NCI-H2227 (cell line): Measurements from ENCODE around the gene RDH16.
"Not testable (repeated sequence)": the region's sequence is repeated elsewhere in the genome, so short reads cannot be mapped to it uniquely, and the experiment has no call there.

Source experiments
- DNase-seq: peaks from one replicate; lab custom pipeline; 2025; ENCODE audit not compliant: unreplicated experiment; lab: John Stamatoyannopoulos, UW

RDH16 gene

DNA sequence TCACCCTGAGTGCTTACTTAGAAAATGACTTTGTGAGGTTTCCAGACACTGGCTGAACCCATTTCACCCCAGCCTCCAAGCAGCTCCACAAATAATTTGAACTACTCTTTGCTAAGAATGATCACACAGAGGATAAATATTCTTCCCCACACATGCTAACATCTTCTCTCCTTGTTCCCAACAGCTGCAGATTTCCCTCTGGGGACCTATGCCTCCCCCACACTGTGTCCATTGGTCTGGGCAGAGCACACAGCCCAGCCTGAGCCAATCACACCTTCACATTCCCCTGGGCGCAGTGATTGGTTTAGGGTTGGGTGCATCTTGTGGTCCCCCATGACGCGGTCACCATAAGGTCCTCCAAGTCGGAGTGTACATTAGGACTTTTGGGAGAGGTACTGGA is 30.1 kb downstream of the RDH16 start:
- no peak for DNase-seq

DNA sequence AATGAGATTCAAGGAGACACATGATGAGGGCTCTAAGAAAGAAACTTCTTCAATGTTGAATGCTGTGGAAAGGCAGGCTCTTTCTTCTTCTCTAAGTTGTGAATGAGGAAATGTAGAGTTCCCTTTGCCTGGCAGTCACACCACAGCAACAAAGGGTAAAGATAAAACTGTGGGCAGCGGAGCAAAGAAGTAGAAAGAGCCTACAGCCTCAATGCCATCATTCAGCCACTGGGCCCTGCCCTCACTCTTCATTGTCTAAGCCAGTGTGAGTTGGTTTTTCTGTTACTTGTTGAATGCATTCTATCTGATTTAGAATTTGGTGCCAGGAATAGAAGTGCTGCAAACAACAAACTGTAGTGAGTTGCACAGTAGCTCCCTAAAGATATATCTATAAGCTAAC is 35.4 kb downstream of the RDH16 start:
- DNase-seq, result no peak

DNA sequence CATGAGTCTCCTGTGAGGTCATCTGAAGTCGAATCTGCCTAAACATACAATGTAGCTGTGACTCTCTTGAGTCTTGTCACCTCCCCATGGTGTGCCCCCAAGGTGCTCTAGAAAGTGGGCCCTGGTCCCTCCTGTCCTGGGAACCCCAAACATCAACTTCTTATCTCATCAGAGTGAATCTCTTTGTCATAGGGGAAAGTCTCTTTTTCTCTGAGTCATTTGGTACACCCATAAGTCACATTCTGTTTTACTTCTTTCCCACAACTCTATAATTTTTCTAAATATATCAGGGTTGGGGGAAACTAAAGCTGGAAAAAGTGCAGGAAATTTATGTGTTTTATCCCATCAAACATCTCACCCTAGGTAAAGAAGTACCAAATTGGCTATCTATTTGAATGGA is 36.1 kb downstream of the RDH16 start:
- DNase-seq, result no peak

DNA sequence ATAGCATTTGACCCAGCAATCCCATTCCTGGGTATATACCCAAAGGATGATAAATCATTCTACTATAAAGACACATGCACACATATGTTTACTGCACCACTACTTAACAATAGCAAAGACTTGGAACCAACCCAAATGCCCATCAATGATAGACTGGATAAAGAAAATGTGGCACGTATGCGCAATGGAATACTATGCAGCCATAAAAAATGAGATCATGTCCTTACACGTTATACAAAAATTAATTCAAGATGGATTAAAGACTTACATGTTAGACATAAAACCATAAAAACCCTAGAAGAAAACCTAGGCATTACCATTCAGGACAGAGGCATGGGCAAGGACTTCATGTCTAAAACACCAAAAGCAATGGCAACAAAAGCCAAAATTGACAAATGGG is 39.3 kb downstream of the RDH16 start:
- not testable (repeated sequence) for DNase-seq

DNA sequence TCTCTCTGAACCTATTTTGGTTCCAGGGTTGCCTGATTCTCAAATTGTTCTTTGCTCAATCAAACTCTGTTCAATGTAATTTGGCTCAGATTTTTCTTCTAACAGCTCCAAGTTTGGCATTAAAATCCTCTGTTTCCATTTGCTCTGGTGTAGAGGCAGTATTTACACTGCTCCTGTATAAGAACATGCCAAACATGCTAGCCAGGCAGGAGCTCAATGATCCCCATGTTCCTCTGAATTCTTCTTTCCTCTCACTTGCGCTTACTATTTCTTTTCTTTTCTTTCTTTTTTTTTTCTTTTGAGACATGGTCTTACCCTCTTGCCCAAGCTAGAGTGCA is 40.4 kb downstream of the RDH16 start:
- DNase-seq, result no peak

DNA sequence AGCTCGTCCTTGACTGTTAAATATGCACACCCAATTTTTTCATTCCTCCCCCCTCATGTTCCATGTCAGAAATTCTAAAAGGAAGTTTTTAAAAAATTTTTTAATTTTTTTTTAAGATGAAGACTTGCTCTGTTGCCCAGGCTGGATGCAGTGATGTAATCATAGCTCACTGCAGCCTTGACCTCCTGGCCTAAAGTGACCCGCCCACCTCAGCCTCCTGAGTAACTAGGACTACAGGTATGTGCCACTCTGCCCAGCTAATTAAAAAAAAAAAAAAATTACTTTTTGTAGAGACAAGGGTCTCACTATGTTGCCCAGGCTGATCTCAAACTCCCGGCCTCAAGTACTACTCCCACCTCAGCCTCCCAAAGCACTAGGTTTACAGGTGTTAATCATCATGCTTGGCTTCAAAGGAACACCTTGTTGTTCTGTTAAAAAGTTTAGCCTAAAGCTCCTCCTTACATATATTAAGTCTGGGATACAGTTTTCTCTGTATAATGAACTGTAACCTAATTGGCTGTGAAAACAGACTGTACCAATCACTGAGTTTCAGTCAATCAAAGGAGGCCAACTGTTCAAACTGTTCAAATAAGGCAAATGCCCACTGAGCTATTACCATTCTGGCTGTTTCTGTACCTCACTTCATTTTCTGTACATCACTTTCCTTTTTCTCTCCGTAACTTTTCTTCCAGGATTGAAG is 41.0 kb downstream of the RDH16 start:
- no peak for DNase-seq

DNA sequence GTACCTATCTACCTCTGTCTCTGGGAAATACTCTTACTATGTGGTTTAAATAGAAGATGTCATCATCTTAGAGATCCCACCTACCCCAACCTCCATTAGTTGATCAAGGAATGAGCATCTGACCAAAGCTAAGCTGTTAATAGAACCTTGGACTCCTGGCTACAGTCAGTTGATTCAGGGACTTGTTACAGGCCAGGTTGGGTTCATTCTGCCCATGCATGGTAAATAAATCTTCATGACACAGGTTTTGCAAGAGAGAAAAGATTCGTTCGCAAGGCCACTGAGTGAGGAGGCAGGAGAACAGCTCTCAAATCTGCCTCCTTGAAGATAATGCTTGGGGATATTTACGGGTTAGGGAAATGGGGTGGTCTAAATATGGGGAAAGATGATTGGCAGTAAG is 42.7 kb downstream of the RDH16 start:
- DNase-seq, result no peak

DNA sequence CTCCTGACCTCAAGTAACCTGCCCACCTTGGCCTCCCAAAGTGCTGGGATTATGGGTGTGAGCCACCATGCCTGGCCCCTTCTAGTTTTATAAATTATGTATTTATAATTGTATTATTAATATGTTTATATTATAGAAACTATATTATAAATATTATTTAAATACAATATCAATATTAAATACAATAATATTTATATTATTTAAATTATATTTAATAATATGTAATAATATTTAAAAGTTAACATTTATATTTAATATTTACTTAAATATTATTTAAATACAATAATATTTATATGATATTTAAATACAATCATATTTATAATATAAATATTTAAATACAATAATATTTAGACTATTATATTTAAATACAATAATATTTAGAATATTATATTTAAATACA is 43.2 kb downstream of the RDH16 start:
- no peak for DNase-seq

DNA sequence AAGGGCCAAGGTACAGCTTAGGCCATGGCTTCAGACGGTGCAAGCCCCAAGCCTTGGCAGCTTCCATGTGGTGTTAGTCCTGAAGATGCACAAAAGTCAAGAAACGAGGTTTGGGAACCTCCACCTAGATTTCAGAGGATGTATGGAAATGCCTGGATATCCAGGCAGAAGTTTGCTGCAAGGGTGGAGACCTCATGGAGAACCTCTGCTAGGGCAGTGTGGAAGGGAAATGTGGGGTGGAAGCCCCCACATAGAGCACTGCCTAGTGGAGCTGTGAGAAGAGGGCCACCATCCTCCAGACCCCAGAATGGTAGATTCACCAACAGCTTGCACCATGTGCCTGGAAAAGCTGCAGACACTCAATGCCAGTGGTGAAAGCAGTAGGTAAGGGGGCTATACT is 48.0 kb downstream of the RDH16 start:
- not testable (repeated sequence) for DNase-seq

DNA sequence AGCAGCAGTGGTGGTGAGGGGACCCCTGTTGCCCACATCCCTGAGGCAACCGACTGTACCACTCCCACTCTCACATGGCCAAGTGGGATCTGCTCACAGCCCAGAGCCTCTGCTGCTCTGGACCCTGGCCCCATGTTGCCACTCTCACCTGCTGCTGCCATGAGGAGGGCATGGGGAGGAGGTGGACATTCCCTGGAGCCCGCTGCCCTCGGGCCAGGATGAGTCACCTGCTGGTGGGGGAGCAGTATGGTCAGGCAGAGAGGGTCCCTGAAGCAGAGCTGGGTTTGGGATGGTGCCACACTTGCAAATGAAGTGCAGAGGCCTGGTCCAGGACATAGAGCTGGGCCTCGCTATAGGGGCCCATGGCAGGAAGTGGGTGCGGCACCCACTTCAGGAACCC is 49.3 kb downstream of the RDH16 start:
- no peak for DNase-seq

DNA sequence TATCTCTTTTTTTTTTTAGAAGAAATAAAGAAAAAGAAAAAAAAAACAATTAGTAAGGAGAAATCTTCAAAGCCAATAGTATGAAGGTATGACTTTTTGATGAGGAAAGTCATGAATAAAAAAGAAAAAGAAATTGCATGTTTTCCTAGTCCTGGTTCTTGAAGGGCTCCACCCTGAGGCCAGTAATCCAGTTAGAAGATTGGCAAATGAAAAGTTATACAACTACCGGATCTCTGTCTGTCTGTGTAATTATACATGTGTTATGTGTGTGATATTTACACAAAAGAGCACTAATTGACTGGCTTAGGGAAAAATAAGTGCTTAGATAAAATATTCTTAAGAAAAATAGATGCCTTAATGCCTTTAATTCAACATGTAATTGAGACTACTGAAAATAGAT is 51.6 kb downstream of the RDH16 start:
- DNase-seq, result no peak

DNA sequence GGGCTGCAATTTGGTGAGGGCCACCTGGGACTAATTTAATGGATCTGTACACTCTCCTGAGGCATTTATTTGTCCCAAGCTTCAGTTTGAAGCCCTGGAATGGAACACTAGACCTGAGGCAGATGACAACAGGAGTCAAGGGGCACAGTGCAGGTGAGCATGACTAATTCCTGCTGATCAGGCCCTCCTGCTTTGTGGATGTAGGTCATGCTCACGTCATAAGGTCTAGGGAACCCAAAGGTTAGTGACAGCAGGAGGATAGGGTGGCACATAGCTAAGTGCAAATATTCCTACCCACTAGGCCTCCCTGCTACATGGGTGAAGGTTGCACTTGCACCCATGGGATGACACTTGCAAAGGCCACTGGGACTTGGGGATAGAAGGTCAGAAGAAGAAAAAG is 54.0 kb downstream of the RDH16 start:
- DNase-seq, result no peak
